WTC11 (cell line): ENCODE measurements around the gene IQSEC1.

Experiments used
- EMX1 ChIP-seq: fragments of 250-450 bp; sonication (Bioruptor Pico); IDR thresholded peaks from 2 replicates; pipeline ENCODE4 v1.8.0; 2021; ENCODE audit warnings: mild to moderate bottlenecking
- NFE2L1 ChIP-seq: sonication (generic); formaldehyde crosslinking; IDR thresholded peaks from 2 replicates; pipeline ENCODE4 v1.8.1; 2023; ENCODE audit warnings: missing genetic modification reagents
- NR1H2 ChIP-seq: sonication (generic); formaldehyde crosslinking; IDR thresholded peaks from 2 replicates; pipeline ENCODE4 v1.9.0; 2021; ENCODE audit warnings: mild to moderate bottlenecking, moderate library complexity, missing genetic modification reagents
- SMAD3 ChIP-seq: sonication (generic); formaldehyde crosslinking; IDR thresholded peaks from 2 replicates; pipeline ENCODE4 v1.8.0; 2022; ENCODE audit warnings: missing genetic modification reagents, mild to moderate bottlenecking, borderline replicate concordance
- TEAD1 ChIP-seq: sonication (generic); formaldehyde crosslinking; IDR thresholded peaks from 2 replicates; pipeline ENCODE4 v1.8.0; 2022; ENCODE audit warnings: mild to moderate bottlenecking, missing genetic modification reagents
- TF ChIP-seq, protein P1 (sequence below): fragments of 200-600 bp; IDR thresholded peaks from 2 replicates; pipeline ENCODE4 v1.8.0; 2022; ENCODE audit warnings: antibody characterized with exemption
- TF ChIP-seq, protein P2 (sequence below): sonication (generic); formaldehyde crosslinking; IDR thresholded peaks from 2 replicates; pipeline ENCODE4 v1.8.0; 2022; ENCODE audit warnings: mild to moderate bottlenecking, missing genetic modification reagents
- TF ChIP-seq, protein P3 (sequence below): fragments of 250-450 bp; sonication (Bioruptor Pico); IDR thresholded peaks from 2 replicates; pipeline ENCODE4 v1.9.0; 2021; ENCODE audit warnings: moderate library complexity, mild to moderate bottlenecking, inconsistent platforms, borderline replicate concordance
- TF ChIP-seq, protein P4 (sequence below): sonication (generic); formaldehyde crosslinking; IDR thresholded peaks from 2 replicates; pipeline ENCODE4 v1.8.1; 2022; ENCODE audit warnings: low read depth, missing genetic modification reagents, borderline replicate concordance
- TF ChIP-seq, protein P5 (sequence below): fragments of 250-450 bp; sonication (Bioruptor Pico); IDR thresholded peaks from 2 replicates; pipeline ENCODE4 v1.8.0; 2021; ENCODE audit warnings: mild to moderate bottlenecking
- TF ChIP-seq, protein P6 (sequence below): fragments of 250-450 bp; sonication (Bioruptor Pico); IDR thresholded peaks from 2 replicates; pipeline ENCODE4 v1.9.0; 2021; ENCODE audit warnings: mild to moderate bottlenecking
- TF ChIP-seq, protein P7 (sequence below): sonication (generic); formaldehyde crosslinking; IDR thresholded peaks from 2 replicates; pipeline ENCODE4 v1.8.1; 2023; ENCODE audit warnings: mild to moderate bottlenecking, moderate library complexity, missing genetic modification reagents

DNA sequence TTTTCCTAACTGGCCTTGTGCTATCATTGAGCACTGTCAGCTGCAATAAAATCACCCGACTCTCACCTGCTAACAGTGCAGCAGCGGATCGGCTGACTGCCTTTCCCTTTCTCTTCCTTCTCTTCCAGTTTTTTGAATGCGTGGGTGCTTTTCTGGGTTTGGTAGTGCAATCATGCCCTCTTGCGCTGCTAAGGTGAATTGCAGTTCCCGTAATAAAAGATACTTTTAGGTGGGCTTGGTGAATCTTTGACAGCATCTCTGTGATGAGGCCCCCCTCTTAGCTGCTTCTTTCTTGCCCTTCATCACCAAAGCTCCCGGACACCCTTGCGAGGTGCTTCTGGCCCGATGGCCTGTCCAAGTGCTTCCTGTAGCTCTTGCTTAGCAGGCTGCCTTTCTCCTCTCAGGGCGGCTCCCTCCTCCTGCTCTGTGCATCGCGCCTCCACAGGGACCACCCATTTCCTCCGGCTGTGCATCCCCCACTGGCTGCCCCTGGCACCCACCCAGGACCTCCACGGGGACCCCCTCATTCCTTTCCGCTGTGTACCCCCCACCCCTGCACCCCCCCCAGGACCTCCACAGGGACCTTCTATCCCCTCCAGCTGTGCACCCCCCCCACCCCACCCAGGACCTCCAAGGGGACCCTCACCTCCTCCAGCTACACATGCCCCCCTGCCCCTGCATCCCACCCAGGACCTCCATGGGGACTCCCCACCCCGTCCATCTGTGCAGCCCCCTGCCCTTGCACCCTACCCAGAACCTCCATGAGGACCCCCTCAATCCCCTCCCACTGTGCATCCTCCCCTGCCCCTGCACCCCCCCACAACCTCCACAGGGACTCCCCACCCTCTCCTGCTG lies 181.0 kb downstream of the IQSEC1 start:
- TF ChIP-seq, protein P1, sequence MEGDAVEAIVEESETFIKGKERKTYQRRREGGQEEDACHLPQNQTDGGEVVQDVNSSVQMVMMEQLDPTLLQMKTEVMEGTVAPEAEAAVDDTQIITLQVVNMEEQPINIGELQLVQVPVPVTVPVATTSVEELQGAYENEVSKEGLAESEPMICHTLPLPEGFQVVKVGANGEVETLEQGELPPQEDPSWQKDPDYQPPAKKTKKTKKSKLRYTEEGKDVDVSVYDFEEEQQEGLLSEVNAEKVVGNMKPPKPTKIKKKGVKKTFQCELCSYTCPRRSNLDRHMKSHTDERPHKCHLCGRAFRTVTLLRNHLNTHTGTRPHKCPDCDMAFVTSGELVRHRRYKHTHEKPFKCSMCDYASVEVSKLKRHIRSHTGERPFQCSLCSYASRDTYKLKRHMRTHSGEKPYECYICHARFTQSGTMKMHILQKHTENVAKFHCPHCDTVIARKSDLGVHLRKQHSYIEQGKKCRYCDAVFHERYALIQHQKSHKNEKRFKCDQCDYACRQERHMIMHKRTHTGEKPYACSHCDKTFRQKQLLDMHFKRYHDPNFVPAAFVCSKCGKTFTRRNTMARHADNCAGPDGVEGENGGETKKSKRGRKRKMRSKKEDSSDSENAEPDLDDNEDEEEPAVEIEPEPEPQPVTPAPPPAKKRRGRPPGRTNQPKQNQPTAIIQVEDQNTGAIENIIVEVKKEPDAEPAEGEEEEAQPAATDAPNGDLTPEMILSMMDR = peak; percentile 77
- TF ChIP-seq, protein P2, sequence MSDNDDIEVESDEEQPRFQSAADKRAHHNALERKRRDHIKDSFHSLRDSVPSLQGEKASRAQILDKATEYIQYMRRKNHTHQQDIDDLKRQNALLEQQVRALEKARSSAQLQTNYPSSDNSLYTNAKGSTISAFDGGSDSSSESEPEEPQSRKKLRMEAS (CRISPR knock-in tag) = no peak
- TF ChIP-seq, protein P3, sequence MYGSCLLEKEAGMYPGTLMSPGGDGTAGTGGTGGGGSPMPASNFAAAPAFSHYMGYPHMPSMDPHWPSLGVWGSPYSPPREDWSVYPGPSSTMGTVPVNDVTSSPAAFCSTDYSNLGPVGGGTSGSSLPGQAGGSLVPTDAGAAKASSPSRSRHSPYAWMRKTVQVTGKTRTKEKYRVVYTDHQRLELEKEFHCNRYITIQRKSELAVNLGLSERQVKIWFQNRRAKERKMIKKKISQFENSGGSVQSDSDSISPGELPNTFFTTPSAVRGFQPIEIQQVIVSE (CRISPR knock-in tag) = no peak
- TF ChIP-seq, protein P4, sequence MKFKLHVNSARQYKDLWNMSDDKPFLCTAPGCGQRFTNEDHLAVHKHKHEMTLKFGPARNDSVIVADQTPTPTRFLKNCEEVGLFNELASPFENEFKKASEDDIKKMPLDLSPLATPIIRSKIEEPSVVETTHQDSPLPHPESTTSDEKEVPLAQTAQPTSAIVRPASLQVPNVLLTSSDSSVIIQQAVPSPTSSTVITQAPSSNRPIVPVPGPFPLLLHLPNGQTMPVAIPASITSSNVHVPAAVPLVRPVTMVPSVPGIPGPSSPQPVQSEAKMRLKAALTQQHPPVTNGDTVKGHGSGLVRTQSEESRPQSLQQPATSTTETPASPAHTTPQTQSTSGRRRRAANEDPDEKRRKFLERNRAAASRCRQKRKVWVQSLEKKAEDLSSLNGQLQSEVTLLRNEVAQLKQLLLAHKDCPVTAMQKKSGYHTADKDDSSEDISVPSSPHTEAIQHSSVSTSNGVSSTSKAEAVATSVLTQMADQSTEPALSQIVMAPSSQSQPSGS = no peak
- TF ChIP-seq SMAD3 (CRISPR knock-in tag) = no peak
- no peak for TF ChIP-seq NR1H2 (CRISPR knock-in tag)
- no peak for TF ChIP-seq TEAD1 (CRISPR knock-in tag)
- TF ChIP-seq NFE2L1 (CRISPR knock-in tag) = no peak
- TF ChIP-seq, protein P5, sequence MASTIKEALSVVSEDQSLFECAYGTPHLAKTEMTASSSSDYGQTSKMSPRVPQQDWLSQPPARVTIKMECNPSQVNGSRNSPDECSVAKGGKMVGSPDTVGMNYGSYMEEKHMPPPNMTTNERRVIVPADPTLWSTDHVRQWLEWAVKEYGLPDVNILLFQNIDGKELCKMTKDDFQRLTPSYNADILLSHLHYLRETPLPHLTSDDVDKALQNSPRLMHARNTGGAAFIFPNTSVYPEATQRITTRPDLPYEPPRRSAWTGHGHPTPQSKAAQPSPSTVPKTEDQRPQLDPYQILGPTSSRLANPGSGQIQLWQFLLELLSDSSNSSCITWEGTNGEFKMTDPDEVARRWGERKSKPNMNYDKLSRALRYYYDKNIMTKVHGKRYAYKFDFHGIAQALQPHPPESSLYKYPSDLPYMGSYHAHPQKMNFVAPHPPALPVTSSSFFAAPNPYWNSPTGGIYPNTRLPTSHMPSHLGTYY (CRISPR knock-in tag) = no peak
- TF ChIP-seq EMX1 = no peak
- TF ChIP-seq, protein P6, sequence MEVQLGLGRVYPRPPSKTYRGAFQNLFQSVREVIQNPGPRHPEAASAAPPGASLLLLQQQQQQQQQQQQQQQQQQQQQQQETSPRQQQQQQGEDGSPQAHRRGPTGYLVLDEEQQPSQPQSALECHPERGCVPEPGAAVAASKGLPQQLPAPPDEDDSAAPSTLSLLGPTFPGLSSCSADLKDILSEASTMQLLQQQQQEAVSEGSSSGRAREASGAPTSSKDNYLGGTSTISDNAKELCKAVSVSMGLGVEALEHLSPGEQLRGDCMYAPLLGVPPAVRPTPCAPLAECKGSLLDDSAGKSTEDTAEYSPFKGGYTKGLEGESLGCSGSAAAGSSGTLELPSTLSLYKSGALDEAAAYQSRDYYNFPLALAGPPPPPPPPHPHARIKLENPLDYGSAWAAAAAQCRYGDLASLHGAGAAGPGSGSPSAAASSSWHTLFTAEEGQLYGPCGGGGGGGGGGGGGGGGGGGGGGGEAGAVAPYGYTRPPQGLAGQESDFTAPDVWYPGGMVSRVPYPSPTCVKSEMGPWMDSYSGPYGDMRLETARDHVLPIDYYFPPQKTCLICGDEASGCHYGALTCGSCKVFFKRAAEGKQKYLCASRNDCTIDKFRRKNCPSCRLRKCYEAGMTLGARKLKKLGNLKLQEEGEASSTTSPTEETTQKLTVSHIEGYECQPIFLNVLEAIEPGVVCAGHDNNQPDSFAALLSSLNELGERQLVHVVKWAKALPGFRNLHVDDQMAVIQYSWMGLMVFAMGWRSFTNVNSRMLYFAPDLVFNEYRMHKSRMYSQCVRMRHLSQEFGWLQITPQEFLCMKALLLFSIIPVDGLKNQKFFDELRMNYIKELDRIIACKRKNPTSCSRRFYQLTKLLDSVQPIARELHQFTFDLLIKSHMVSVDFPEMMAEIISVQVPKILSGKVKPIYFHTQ = no peak
- TF ChIP-seq, protein P7, sequence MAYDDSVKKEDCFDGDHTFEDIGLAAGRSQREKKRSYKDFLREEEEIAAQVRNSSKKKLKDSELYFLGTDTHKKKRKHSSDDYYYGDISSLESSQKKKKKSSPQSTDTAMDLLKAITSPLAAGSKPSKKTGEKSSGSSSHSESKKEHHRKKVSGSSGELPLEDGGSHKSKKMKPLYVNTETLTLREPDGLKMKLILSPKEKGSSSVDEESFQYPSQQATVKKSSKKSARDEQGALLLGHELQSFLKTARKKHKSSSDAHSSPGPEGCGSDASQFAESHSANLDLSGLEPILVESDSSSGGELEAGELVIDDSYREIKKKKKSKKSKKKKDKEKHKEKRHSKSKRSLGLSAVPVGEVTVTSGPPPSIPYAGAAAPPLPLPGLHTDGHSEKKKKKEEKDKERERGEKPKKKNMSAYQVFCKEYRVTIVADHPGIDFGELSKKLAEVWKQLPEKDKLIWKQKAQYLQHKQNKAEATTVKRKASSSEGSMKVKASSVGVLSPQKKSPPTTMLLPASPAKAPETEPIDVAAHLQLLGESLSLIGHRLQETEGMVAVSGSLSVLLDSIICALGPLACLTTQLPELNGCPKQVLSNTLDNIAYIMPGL (CRISPR knock-in tag) = no peak
